ENCODE data around the gene ZNF367.
"Not testable (repeated sequence)": the region's sequence is repeated elsewhere in the genome, so short reads cannot be mapped to it uniquely, and the experiment has no call there.

ZNF367 gene

GRCh38 chr9:96398582-96399324 lies 19.4 kb downstream of the ZNF367 start:
- DNase-seq, result no peak

- DNase-seq, result no peak
Observed at GRCh38 chr9:96395964-96396363, 22.2 kb downstream of the ZNF367 start.

GRCh38 chr9:96394832-96395496 lies 23.2 kb downstream of the ZNF367 start:
- DNase-seq, result no peak

- DNase-seq, result no peak
Observed at GRCh38 chr9:96392263-96392662, 25.9 kb downstream of the ZNF367 start.

GRCh38 chr9:96391021-96391765 lies 27.0 kb downstream of the ZNF367 start:
- no peak for DNase-seq

DNA sequence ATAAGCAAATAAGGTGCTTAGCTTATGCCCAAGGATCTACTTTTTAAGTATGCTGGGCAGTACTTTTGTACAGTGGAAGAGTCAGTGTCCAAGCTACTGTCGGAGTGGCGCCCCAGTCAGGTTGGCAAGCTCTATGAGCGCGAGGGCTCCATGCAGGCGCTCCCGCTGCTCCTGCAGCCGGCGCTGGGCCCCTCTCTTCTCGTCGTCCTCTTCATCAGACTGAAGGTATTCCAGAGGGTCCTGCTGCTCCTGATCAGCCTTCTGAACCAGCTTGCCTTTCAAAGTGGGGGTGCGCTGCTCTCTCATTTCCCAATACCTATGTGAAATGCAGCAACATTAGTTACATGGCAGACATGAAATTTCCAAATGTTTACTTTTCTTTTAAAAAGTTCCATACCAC lies 30.0 kb downstream of the ZNF367 start:
- no peak for DNase-seq

GRCh38 chr9:96386157-96386556 lies 32.0 kb downstream of the ZNF367 start:
- no peak for DNase-seq

- no peak for DNase-seq
Observed at GRCh38 chr9:96383165-96383942, 34.8 kb downstream of the ZNF367 start, which contains the start of gene SLC35D2. Gene SLC35D2, minus strand, starts transcription at chr9:96383711. Its CDS starts 77 bp downstream, at chr9:96383634.

DNA sequence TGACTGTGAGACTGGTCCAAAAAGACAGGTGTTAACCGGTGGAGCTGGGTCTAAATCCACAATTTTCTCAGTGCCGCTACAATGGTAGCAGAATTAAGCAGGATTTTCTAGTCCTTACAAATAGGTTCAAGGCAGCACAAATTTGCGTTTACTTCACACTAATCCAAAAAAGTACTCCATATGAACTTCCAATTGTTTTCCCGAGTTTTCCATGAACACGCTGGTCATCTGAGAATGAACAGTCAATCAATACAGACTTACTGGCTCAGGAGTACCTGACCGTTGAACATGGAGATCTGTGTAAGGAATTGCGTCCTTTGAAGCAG lies 35.4 kb downstream of the ZNF367 start:
- no peak for DNase-seq

DNA sequence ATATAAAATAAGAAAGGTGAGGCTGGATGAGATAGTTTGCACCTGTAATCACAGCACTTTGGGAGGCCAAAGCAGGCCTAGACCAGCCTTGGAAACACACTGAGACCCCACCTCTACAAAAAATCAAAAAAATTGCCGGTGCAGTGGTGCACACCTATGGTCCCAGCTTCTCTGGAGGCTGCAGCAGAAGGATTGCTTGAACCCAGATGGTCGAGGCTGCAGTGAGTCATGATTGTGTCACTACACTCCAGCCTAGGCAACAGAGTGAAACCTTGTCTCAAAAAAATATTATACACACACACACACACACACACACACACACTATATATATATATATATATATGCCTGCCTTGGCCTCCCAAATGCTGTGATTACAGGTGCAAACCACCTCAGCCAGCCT lies 36.0 kb downstream of the ZNF367 start:
- no peak for DNase-seq

DNA sequence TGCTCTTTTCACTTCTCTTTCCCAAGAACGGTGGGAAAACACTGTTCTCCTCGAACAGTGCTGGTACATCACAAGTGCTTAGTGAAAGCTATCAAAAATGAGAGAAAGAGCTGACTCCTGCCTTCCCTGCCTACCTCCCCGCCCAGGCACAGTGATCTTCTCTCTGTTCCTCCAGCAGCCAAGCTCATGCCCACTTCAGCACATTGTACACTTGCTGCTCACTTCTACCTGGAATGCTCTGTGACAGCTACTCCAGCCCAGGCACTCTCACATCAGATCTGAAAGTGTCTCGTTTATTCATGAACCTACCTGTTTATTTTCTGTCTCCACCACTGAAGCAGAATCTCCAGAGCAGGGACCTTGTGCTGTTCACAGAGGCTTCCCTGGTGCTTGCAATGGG lies 36.5 kb downstream of the ZNF367 start:
- DNase-seq, result no peak

DNA sequence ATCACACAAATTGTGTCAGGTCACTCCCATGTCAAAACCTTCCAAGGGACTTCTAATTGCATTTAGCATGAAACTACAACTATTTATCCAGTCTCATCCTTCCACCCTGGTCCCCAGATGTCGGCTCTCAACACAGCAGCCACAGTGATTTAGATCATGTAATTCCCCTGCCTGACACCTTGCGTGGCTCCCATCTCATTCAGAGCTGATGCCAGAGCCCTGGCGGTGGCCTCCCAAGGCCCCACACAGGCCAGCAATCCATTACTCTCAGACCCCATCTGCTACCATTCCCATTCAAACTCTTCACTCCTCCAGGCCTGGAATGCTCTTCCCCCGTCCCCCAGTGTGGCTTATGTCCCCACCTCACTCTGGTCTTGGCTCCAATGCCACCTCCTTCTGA lies 37.0 kb downstream of the ZNF367 start:
- DNase-seq, result no peak

DNA sequence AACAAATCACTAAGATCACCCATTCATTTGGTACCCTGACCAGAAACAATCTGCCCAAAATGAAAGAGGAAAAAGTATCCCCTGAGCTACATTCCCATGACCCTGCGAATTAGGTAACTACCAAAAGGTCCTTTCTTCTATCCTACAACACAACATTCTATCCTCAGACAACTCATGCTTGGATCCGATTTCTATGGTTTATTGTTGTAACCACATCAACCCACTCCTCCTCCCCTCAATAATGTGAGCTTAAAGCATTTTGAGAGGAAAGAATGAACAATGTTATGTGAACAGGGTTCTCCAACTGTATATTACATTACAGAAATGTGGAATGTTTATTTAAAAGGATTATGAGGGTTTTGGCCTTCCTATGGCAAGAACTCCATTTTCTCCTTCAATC lies 38.7 kb downstream of the ZNF367 start:
- no peak for DNase-seq

- no peak for DNase-seq
Observed at GRCh38 chr9:96378187-96378586, 40.0 kb downstream of the ZNF367 start.

- DNase-seq, result no peak
Observed at GRCh38 chr9:96376891-96377874, 41.0 kb downstream of the ZNF367 start.

GRCh38 chr9:96375507-96375906 lies 42.7 kb downstream of the ZNF367 start:
- DNase-seq, result not testable (repeated sequence)

GRCh38 chr9:96367943-96368342 lies 50.2 kb downstream of the ZNF367 start:
- DNase-seq, result no peak

DNA sequence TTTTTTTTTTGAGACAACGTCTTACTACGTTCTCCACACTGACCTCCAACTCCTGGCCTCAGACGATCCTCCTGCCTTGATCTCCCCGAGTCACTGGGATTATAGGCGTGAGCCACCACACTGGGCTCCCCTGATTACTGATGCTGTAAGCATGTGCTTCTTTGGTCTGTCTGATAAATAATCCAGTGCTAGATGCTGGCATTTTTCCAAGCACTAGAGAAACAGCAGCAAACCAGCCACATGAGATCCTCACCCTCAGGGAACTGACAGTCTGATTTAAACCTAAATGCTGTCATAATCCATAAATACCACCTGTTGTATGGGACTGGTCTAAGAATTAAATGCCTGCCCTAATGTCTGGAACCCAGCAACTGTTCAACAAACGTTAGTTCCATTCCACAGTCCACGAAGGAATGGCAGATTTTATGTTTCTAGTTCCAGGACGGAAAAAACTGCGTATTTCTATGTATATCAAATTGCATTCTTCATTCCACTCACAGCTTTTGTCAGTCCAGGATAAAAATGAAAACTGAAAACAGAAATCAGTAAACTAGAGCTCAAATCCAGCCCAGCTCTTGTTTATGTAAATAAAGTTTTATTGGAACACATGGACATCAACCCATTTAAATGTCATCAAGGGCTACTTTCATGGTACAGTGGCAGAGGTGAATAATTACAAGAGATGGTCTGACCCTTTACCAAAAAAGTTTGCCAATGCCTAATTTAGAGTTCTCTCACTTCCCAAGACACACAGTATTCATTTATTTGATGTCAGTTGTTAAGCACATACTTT lies 54.8 kb downstream of the ZNF367 start:
- DNase-seq, result no peak

DNA sequence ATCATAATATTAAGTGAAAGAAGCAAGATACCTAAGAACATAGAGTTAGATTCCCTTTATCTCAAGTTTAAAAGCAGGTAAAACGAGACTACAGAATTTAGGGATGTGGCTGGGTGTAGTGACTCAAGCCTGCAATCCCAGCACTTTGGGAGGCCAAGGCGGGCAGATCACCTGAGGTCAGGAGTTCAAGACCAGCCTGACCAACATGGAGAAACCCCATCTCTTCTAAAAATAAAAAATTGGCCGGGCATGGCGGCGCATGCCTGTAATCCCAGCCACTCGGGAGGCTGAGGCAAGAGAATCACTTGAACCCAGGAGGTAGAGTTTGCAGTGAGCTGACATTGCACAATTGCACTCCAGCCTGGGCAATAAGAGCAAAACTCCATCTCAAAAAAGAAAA lies 56.1 kb downstream of the ZNF367 start:
- not testable (repeated sequence) for DNase-seq

- DNase-seq, result no peak
Observed at GRCh38 chr9:96361668-96362067, 56.5 kb downstream of the ZNF367 start.

DNA sequence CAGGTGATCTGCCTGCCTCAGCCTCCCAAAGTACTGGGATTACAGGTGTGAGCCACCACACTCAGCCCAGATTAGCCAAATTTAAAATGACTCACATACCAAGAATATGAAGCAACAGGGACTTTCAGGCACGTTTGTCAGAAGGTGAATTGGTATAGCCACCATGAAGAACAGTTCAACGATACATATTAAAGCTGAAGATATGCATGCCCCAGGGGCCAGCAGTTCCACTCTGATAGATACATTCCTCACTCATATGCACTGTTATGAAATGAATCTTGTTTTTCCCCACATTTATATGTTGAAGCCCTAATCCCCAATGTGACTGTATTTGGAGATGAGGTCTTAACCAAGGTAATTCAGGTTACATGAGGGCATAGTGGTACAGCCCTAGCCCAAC lies 57.2 kb downstream of the ZNF367 start:
- DNase-seq, result no peak

Data from DMS 273 treated with DMSO at 0.1 percent for 48 hours (cell line).